ENCODE data around the gene OR4D2.
A peak's percentile ranks its signal among the peaks of the same experiment; 100 is the strongest.

Gene OR4D2

DNA sequence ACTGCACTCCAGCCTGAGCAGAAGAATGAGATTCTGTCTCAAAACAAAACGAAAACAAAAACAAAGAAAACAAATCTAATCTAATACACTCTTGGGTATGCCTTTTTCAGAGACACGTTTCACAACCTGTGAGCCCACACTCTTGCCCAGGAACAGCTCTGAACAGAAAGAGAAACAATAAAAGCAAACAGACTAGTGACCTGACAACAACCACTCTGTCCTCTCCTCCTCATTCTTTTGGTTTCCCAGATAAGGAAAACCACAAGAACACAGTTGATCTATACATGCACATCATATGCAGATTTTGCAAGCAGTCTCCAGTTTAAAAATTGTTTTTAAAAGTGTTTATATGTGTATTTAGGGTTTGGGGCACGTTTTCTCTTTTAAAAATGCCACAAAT is 51.0 kb downstream of the OR4D2 start:
- no peak for DNase-seq

DNA sequence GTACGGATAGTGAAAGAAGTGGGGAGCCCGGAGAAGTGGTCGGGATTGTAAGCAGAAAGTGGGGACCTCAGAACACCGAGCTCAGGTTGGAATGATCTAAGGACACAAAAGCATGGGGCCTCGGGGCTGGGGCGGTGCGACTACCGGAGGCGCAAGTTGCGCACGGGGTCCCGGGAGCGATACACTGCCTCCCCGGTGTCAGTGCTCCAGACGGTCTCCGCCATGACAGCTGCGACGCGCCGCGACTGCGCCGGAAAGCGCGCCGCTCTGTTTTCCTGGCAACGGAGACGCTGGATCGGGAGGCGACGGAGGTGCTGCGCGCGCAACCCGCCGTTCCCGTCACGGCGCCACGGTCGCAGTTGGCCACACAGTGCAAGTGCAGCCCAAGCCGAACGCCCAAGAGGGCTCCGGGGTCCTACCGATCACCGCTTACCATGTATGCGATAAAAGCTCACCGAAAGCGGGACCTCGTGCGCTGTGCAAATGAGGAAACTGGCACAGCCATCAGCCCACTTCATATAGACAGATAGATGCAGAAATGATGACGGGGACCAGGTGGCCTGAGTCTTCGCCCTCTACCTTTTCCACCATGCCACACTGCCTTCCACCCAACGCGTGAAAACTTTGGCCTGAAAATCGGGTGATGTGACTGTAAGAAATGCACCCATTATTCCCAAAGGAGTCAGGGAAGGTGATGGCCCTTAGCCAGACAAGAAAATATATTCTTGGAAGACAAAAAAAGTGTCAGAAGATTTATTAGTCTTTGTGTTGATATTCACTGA is 52.4 kb downstream of the OR4D2 start, which contains the start of gene MKS1:
MKS1 (minus strand) TSS at position 249 of the 782 bp plus-strand sequence; CDS start at position 224, 25 bp downstream.
- DNase-seq = peak; percentile 88

DNA sequence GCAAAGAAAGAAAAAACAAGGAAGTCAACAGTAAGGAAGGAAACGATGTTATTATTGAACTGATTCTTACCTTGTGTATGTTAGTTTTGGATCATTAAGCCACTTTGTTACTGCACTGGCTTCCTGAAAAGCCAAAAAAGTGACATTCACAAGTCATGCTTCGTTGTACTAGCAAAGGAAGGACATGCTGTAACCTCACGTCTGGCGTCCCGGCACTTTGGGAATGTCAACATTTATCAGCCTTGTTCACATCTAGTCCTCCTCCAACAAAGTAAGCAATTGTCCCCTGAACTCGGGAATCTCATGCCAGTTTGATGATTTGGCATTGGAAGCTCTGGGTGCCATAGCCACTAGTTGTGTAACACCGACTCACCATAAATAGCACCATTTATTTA is 53.0 kb downstream of the OR4D2 start:
- no peak for DNase-seq

Data from 8988T (cell line).